Activated T-cell treated with anti-CD3 and anti-CD28 coated beads, Interleukin-2, amount 50 U/mL, for 4 hours (primary cell): Measurements from ENCODE around the gene ULBP1. TPM values are rescaled to one million over a fixed set of nuclear protein-coding genes. Genes with fewer than 3 reads are reported as not detected.
"Not testable (repeated sequence)": the region's sequence is repeated elsewhere in the genome, so short reads cannot be mapped to it uniquely, and the experiment has no call there.

Source experiments
- ATAC-seq, 2 donors: fragments of 200-7000 bp; cut with Tn5 transposase; one replicate each; pipeline ENCODE4 v1.10.0; 2021
- DNase-seq: peaks from one replicate; pipeline ENCODE4 v3.0.0-alpha.2; 2020
- H3K27me3 Mint-ChIP-seq: one replicate; pipeline ENCODE4 v1.8.0; 2021; ENCODE audit warnings: low read depth, mixed read lengths
- H3K36me3 Mint-ChIP-seq: one replicate; pipeline ENCODE4 v1.8.0; 2022; ENCODE audit warnings: mixed read lengths; ENCODE audit not compliant: insufficient read depth
- H3K4me1 Mint-ChIP-seq: one replicate; pipeline ENCODE4 v1.8.0; 2021; ENCODE audit warnings: low read depth, mixed read lengths
- H3K4me3 Mint-ChIP-seq: one replicate; pipeline ENCODE4 v1.8.0; 2021; ENCODE audit warnings: mild to moderate bottlenecking, moderate library complexity, mixed read lengths
- H3K9me3 Mint-ChIP-seq: one replicate; pipeline ENCODE4 v1.8.0; 2021; ENCODE audit warnings: mixed read lengths
- total RNA-seq, 3 donors: library from RNA; stranded (reverse); gene quantifications; one replicate each; pipeline ENCODE4 v1.2.1, GENCODE V29; 2021

Gene ULBP1
- total RNA-seq, 3 donors from 2014 or later, result 0.83 to 1.3 (median 1.2) TPM

- Mint-ChIP-seq H3K27me3 (peaks cover 68% of the 10 kb centered on the region), H3K9me3 (no peaks in the 10 kb centered on the region), H3K4me3 (peak overlapping the region; percentile 73), H3K36me3 (no peaks in the 10 kb centered on the region), H3K4me1 (peaks cover 29% of the 10 kb centered on the region)
- ATAC-seq (no peak), DNase-seq (no peak)
Observed at GRCh38 chr6:149939356-149939648, 24.4 kb upstream of the ULBP1 start.

GRCh38 chr6:149939909-149940671 lies 23.7 kb upstream of the ULBP1 start:
- Mint-ChIP-seq H3K9me3 (no peaks in the 10 kb centered on the region), H3K36me3 (no peaks in the 10 kb centered on the region), H3K4me1 (peaks cover 27% of the 10 kb centered on the region), H3K4me3 (peak overlapping the region; percentile 40), H3K27me3 (peaks cover 61% of the 10 kb centered on the region)
- DNase-seq (no peak), ATAC-seq (no peak)

DNA sequence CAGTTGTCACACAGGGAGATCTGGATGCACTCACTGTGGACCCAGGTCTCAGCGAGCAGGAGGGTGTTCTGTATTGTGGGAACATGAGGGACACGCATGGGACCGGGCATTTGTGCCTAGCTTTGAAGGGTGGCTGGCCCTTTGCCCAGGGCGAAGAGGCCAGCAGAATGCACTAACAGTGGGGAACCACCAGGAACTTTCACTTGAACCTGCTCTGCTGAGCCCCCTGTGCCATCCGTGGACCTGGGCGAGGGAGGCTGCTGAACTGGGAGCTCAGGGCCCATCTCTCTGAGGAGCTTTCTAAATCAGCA lies 23.1 kb upstream of the ULBP1 start:
- H3K27me3 Mint-ChIP-seq, result peaks cover 57% of the 10 kb centered on the region
- ATAC-seq (no peak), DNase-seq (no peak)
- H3K4me1 Mint-ChIP-seq, result peaks cover 27% of the 10 kb centered on the region
- peak overlapping the region; percentile 40 for H3K4me3 Mint-ChIP-seq
- no peaks in the 10 kb centered on the region for H3K9me3 Mint-ChIP-seq
- H3K36me3 Mint-ChIP-seq, result peaks cover 2% of the 10 kb centered on the region

DNA sequence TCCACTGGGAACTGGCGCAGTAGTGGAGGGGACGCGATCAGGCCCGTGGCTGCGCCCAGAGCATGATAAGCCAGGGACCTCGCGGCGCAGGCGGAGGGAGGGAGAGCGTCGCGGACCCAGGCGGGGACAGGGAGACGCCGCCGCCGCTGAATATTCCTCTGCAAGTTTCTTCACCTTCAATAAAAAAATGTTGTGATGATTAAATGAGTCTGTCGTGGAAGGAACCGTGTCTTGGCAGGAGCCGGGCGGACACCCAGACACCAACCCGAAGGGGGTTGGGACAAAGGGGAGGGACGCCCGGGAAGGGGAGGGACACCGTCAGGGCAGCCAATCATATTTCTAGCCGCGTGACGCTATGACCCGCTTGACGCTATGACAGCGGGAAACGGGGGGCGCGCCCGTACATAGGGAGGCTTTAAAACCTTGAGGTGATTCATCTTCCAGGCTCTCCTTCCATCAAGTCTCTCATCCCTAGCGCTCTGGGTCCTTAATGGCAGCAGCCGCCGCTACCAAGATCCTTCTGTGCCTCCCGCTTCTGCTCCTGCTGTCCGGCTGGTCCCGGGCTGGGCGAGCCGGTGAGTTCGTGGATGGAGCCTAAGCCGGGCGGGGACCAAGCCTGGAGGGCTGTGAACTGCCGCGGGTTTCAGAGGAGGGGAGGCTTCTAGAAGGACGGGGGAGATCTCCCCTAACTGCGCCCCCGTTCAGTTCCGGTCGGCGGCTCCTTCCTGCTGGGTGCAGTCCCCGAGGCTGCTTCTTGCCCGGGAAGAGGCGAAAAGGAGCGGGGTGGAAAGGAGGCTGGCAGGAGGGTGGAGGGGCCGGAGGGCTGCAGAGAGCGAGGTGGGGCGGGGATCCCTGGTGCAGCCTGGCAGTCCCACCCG lies 21.9 kb upstream of the ULBP1 start, which contains the start of gene ULBP2:
Gene ULBP2, plus strand, starts transcription at position 432 of the 878 bp plus-strand sequence. Its CDS starts 59 bp downstream, at position 491.
- peak; percentile 92 for DNase-seq
- Mint-ChIP-seq H3K36me3 (peaks cover 2% of the 10 kb centered on the region), H3K9me3 (no peaks in the 10 kb centered on the region), H3K4me1 (peaks cover 27% of the 10 kb centered on the region), H3K4me3 (peak within 1 kb of the TSS; percentile 87), H3K27me3 (peaks cover 45% of the 10 kb centered on the region)
- ATAC-seq, result peak; percentile 91

- no peaks in the 10 kb centered on the region for H3K9me3 Mint-ChIP-seq
- peak overlapping the region; percentile 87 for H3K4me3 Mint-ChIP-seq
- DNase-seq (no peak), ATAC-seq (no peak)
- H3K4me1 Mint-ChIP-seq, result peaks cover 27% of the 10 kb centered on the region
- H3K27me3 Mint-ChIP-seq, result peaks cover 39% of the 10 kb centered on the region
- H3K36me3 Mint-ChIP-seq, result peaks cover 2% of the 10 kb centered on the region
Observed at GRCh38 chr6:149942461-149942829, 21.3 kb upstream of the ULBP1 start.

GRCh38 chr6:149943321-149943720 lies 20.4 kb upstream of the ULBP1 start:
- DNase-seq, H3K9me3 Mint-ChIP-seq, ATAC-seq, H3K36me3 Mint-ChIP-seq: not testable (repeated sequence)
- H3K4me1 Mint-ChIP-seq, result peaks cover 22% of the 10 kb centered on the region
- H3K4me3 Mint-ChIP-seq, result peak overlapping the region; percentile 87
- peaks cover 36% of the 10 kb centered on the region for H3K27me3 Mint-ChIP-seq

GRCh38 chr6:149945276-149945675 lies 18.5 kb upstream of the ULBP1 start:
- not testable (repeated sequence) for H3K36me3 Mint-ChIP-seq, ATAC-seq, H3K9me3 Mint-ChIP-seq, H3K4me3 Mint-ChIP-seq, DNase-seq
- peaks cover 31% of the 10 kb centered on the region for H3K27me3 Mint-ChIP-seq
- H3K4me1 Mint-ChIP-seq, result peaks cover 12% of the 10 kb centered on the region

DNA sequence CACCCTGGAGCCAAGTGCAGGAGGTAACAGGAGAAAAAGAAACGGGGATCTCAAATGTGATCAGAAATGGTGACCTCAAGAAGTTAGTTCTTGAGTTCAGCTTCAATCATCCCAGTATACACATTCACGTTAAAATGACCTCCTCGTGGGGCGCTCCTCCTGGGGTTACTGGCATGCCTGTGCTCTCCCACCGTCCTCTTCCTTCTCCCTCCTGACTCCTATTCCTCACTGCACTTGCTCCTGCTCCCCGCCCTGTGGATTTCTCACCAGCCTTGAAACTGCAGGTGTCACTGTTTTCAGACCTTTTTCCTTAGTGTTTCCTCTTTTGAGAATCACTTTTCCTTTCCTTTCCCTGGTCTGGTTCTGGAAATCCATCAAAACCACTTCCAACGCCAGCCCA lies 17.1 kb upstream of the ULBP1 start:
- not testable (repeated sequence) for H3K36me3 Mint-ChIP-seq, ATAC-seq, H3K9me3 Mint-ChIP-seq, DNase-seq, H3K4me1 Mint-ChIP-seq, H3K4me3 Mint-ChIP-seq
- H3K27me3 Mint-ChIP-seq, result peaks cover 37% of the 10 kb centered on the region

DNA sequence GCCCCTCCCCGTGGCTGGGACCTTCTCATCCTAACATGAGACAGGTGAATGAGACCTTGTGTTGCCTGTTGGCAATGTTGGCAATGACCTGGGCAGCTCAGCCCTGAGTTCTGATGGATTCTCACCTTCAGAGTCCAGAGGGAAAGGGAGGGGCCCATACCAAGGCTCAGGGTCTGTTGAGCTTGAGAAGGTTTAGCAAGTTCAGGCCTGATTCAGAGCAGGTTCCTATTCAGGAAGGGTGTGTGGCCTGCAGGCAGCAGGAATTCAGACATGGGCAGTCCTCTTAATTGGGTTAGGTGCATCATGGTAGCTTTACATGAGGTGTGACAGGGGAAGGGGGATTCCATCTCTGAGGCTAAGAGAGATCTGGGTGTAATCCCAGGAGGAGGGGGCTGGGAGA lies 16.2 kb upstream of the ULBP1 start:
- DNase-seq, H3K36me3 Mint-ChIP-seq, H3K9me3 Mint-ChIP-seq, H3K4me3 Mint-ChIP-seq, H3K4me1 Mint-ChIP-seq, ATAC-seq: not testable (repeated sequence)
- peaks cover 43% of the 10 kb centered on the region for H3K27me3 Mint-ChIP-seq

- no peak for ATAC-seq
- Mint-ChIP-seq H3K27me3 (peaks cover 45% of the 10 kb centered on the region), H3K4me1 (no peaks in the 10 kb centered on the region)
Observed at GRCh38 chr6:149948011-149948410, 15.7 kb upstream of the ULBP1 start.

GRCh38 chr6:149948616-149949015 lies 15.1 kb upstream of the ULBP1 start:
- H3K4me3 Mint-ChIP-seq, result no peak overlapping the region
- H3K4me1 Mint-ChIP-seq, result peaks cover 2% of the 10 kb centered on the region
- peaks cover 48% of the 10 kb centered on the region for H3K27me3 Mint-ChIP-seq
- no peaks in the 10 kb centered on the region for H3K9me3 Mint-ChIP-seq
- ATAC-seq (no peak), DNase-seq (no peak)
- peaks cover 2% of the 10 kb centered on the region for H3K36me3 Mint-ChIP-seq

More at GRCh38 chr6:149948011-149948410, 15.7 kb upstream of the ULBP1 start:
- no peaks in the 10 kb centered on the region for H3K9me3 Mint-ChIP-seq
- H3K36me3 Mint-ChIP-seq, result peaks cover 2% of the 10 kb centered on the region
- H3K4me3 Mint-ChIP-seq, result no peak overlapping the region
- DNase-seq, result no peak

- Mint-ChIP-seq H3K9me3 (no peaks in the 10 kb centered on the region), H3K4me1 (peaks cover 7% of the 10 kb centered on the region), H3K27me3 (peaks cover 54% of the 10 kb centered on the region), H3K4me3 (no peak overlapping the region), H3K36me3 (no peaks in the 10 kb centered on the region)
- no peak for ATAC-seq
- no peak for DNase-seq
Observed at GRCh38 chr6:149950423-149950822, 13.3 kb upstream of the ULBP1 start.

- no peaks in the 10 kb centered on the region for H3K9me3 Mint-ChIP-seq
- H3K4me1 Mint-ChIP-seq, result peaks cover 7% of the 10 kb centered on the region
- H3K4me3 Mint-ChIP-seq, result no peak overlapping the region
- H3K27me3 Mint-ChIP-seq, result peaks cover 61% of the 10 kb centered on the region
- DNase-seq (no peak), ATAC-seq (no peak)
- no peaks in the 10 kb centered on the region for H3K36me3 Mint-ChIP-seq
Observed at GRCh38 chr6:149951096-149951495, 12.6 kb upstream of the ULBP1 start.

- no peaks in the 10 kb centered on the region for H3K9me3 Mint-ChIP-seq
- H3K36me3 Mint-ChIP-seq, result no peaks in the 10 kb centered on the region
- ATAC-seq (no peak), DNase-seq (no peak)
- H3K27me3 Mint-ChIP-seq, result peaks cover 64% of the 10 kb centered on the region
- no peak overlapping the region for H3K4me3 Mint-ChIP-seq
- peaks cover 7% of the 10 kb centered on the region for H3K4me1 Mint-ChIP-seq
Observed at GRCh38 chr6:149951626-149952025, 12.1 kb upstream of the ULBP1 start.

- not testable (repeated sequence) for H3K4me1 Mint-ChIP-seq, ATAC-seq, H3K36me3 Mint-ChIP-seq, H3K4me3 Mint-ChIP-seq, H3K9me3 Mint-ChIP-seq, DNase-seq
- peaks cover 71% of the 10 kb centered on the region for H3K27me3 Mint-ChIP-seq
Observed at GRCh38 chr6:149953390-149953789, 10.4 kb upstream of the ULBP1 start.
